Measurements from ENCODE around the gene TMEM182.

DNA sequence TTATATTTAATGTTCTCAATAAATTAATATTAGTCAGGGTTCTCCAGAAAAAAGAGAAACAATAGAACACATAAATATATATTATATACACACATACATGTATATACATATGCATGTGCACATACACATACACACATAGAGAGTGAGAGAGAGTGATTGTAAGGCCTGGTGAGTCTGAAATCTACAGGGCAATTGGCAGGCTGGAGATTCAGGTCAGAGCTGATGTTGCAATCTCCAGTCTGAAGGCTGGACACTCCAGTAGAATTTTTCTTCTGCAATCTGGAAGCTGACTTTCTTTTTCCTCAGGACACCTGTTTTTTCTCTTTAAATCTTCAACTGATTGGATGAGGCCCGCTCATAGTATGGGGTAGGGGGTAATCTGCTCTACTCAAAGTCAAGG is 3.2 kb downstream of the TMEM182 start:
- no peak for TF ChIP-seq POLR2AphosphoS5 (IDR thresholded peaks at IDR 0.05)
- TF ChIP-seq EZH2 (IDR thresholded peaks at IDR 0.05; ENCODE audit: borderline replicate concordance, insufficient read depth, low read length, poor library complexity, severe bottlenecking) = no peak
- TF ChIP-seq SMC3 (conservative IDR thresholded peaks at IDR 0.05; ENCODE audit: poor library complexity) = no peak

Measured in neural cell (in vitro differentiated cells).